Stimulated activated CD8-positive, alpha-beta memory T cell treated with anti-CD3 and anti-CD28 coated beads, Interleukin-7, amount 100 ng/mL, for 24 hours (primary cell): ENCODE measurements around the gene ENTPD5.
"Not testable (repeated sequence)": the region's sequence is repeated elsewhere in the genome, so short reads cannot be mapped to it uniquely, and the experiment has no call there.

Source experiments
- DNase-seq: peaks from one replicate; pipeline ENCODE4 v3.0.0-alpha.2; 2020; ENCODE audit warnings: low read depth

Gene ENTPD5

GRCh38 chr14:74005664-74006063, 13.4 kb downstream of the ENTPD5 start:
- DNase-seq, result not testable (repeated sequence)

- DNase-seq, result no peak
Observed at GRCh38 chr14:73998726-73999125, 20.4 kb downstream of the ENTPD5 start.

DNA sequence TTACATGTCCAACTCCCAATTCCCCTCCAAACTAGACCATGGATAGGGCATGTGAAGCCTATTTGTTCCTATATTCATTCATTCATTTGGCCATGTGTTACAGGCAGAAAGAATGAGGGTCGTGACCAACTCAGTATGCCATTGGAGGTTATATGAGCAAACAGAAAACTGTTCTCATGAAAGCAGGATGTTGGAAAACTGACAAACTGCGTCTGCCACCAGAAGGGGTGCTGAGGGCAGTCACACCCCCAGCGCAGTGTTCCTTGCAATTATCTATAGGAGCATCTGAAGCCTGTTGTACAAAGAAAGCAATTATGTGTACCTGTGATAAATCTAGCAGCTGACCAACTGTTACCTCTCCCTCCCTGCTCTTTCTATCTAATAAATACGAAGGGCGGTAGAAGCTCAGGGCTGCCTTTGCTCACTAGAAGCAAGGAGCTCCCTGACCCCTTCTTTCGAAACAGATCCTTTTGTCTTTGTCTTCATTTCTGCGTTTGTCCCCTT, 21.1 kb downstream of the ENTPD5 start:
- no peak for DNase-seq

- no peak for DNase-seq
Observed at GRCh38 chr14:73997108-73997943, 21.8 kb downstream of the ENTPD5 start.

GRCh38 chr14:73996731-73997107, 22.4 kb downstream of the ENTPD5 start:
- no peak for DNase-seq

DNA sequence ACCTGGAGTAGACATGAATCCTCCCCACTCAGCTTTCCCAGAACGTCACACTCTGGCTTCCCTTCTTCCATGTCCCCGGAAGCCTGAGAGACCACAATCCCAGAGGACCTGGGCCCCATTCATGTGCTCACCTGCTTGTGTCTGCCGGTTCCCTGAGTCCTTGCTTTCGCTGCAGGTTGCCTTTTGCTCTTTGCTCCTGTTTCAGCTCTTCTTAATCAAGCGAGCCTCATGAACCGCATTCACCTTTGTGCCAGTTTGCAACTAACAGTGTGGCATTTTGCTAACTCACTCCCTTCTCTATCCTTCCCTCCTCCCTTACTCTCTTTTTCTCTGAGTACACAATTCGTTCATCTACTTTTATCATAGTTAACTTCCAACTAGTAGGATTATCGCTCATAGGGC, 23.1 kb downstream of the ENTPD5 start:
- DNase-seq, result no peak

DNA sequence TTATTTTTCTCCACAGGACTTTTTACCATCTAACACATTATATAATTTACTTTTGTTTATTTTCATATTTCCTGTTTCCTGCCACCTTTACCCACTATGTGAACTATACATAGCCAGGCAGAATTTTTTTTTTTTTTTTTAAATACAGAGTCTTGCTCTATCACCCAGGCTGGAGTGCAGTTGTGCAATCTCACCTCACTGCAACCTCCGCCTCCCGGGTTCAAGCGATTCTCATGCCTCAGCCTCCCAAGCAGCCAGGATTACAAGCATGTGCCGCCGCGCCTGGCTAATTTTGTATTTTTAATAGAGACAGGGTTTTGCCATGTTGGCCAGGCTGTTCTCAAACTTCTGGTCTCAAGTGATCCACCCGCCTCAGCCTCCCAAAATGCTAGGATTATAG, 24.2 kb downstream of the ENTPD5 start:
- DNase-seq, result not testable (repeated sequence)

- DNase-seq, result no peak
Observed at GRCh38 chr14:73991092-73991491, 28.0 kb downstream of the ENTPD5 start.

DNA sequence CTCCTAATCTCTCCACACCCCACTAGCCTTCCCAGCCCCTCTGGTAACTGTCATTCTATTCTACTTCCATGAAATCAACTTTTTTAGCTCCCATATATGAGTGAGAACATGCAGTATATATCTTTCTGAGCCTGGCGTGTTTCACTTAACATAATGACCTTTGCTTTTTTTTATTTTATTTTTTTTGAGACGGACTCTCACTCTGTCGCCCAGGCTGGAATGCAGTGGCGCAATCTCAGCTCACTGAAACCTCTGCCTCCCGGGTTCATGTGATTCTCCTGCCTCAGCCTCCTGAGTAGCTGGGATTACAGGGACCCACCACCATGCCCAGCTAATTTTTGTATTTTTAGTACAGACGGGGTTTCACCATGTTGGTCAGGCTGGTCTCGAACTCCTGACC, 30.4 kb downstream of the ENTPD5 start:
- DNase-seq, result not testable (repeated sequence)

DNA sequence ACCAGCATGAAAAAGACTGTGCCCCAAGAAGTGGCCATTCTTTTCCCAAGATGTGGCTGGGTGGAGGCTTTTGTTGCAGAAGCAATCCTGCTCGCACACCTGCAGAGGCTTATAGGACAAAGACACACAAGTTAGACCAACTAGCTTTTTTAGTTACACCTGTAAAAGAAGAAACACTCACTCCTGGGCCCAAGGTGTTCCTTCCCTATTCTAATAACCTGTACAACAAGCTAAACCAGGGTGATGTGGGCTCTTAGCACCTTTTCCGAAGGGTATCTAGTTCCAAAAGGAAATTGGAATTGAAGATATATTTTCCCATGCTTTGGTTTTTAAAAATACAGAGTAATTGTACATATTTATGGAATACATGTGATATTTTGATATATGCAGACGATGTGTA, 31.0 kb downstream of the ENTPD5 start:
- no peak for DNase-seq

DNA sequence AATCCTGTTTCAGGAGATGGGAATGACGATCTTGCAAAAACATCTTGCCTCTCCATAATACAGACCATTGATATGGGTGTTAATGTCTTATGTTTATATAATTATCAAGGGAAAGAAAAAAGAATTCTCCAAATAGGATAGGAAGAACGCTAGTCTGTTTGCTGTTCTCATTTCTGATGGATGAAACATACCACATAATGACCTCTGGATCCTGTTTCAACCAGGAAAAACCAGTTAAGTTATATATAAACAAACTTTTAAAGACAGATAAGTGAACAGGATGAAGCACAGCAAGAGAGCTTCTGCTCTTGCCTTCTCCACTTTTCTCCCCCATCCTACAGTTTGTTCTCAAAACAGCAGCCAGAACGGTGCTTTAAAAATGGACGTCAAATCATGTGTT, 41.2 kb downstream of the ENTPD5 start:
- DNase-seq, result no peak

GRCh38 chr14:73976125-73976524, 43.0 kb downstream of the ENTPD5 start:
- no peak for DNase-seq

GRCh38 chr14:73973497-73973896, 45.6 kb downstream of the ENTPD5 start:
- no peak for DNase-seq

- no peak for DNase-seq
Observed at GRCh38 chr14:73968885-73969284, 50.2 kb downstream of the ENTPD5 start.

DNA sequence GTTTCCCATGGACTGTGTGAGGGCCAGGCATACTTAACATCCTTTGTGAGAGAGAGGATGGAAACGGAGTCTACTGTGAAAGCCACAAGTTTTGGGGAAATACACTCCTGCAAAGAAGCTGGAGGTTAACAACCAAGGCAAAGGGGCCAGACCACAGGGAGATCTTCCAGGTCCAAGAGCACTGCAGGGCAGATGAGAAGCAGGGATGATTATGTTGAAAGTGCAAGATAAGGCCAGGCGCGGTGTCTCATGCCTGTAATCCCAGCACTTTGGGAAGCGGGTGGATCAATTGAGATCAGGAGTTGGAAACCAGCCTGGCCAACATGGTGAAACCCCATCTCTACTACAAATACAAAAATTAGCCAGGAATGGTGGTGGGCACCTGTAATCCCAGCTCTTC, 53.9 kb downstream of the ENTPD5 start:
- DNase-seq, result no peak

DNA sequence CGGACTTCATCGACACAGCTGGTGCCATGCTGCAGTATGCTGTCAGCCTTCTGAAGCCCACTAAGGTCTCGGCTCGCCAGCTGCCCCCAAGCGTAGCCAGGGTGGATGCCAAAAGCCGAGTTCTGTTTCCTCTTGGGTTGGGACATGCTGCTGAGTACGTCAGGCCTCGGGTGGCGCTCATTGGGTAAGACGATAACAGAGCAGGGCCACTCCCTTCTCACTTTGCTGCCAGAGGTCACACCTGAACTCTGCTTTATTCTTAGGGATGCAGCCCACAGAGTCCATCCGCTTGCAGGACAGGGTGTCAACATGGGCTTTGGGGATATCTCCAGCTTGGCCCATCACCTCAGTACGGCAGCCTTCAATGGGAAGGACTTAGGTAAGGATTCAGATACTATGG, 57.9 kb downstream of the ENTPD5 start:
- DNase-seq, result no peak

GRCh38 chr14:73958591-73958990, 60.5 kb downstream of the ENTPD5 start:
- no peak for DNase-seq

DNA sequence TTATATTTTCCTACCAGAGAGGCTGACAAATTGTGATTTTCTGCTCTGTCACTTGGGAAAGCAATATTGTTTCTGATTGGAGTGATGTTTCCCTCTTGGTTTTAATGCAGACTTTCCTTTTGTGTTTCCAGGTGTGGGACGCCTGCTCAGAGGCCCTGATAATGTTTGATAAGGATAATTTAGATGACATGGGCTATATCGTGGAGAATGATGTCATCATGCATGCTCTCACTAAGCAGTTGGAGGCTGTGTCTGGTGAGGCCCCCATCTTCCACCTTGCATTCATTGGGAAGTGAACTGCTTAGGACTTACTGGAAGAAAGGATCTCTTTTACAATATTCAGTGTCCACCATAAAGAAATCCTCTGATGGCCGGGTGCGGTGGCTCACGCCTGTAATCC, 63.4 kb downstream of the ENTPD5 start:
- no peak for DNase-seq

DNA sequence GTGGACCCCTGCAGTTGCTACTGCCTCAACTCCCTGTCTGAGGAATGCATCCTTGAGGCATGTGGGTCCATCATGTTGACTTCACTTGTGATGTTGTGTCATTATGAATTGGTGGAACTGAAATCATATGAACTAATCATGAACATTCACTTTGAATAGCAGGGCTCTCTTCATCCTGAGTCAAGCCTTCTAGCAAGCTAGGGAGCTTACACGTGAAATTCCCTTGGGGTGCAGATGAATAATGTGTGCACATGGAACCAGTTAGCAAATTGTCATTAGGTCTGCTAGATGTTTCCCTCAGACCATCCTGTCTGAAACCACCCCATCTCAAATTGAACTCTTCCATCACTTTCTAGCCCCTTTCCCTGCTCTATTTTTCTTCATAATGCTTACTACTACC, 65.4 kb downstream of the ENTPD5 start:
- DNase-seq, result no peak

DNA sequence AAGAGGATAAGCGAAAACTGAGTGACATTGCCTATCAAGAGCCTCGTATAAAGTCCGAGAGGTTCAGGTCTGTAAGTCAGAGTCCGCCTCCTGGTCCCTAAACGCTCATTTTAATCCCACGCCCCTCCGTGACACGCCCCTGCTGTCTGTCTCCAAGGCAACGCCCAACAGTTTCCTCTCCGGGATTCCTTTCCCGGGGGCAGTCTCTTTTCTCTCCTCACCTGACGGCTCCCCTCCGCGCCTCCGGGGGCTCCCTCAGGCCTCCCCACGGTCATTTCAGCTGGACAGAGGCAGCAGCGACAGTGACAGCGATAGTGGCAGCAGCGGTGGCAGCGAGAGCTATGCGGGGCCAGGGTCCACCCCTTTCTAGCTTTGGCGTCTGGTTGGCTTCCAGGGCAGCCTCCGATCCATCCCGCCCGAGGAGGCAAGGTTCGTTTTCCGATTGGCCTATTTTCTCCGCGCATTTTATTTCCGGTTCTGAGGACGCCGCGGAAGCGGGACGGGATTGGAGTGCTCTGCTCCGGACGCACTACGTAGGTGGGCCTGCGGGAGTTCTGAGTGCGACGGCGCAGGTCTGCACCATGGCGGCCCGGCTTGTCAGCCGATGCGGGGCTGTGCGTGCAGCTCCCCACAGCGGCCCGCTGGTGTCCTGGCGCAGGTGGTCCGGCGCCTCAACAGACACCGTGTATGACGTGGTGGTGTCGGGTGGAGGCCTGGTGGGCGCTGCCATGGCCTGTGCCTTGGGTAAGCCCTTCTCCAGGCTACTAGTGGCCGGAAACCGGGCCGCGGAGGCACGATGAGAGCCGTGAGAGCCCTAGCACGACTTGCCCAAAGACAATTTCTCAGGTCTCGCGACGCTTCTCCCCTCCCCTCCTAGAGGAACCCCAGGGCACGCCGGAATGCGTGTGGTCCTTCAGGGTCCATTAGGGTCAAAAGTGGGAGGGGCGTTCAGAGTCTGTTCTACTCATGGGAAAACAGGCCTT, 69.0 kb downstream of the ENTPD5 start, which contains the start of the genes COQ6 and FAM161B:
Gene COQ6 (plus strand): TSS at position 551 of the 983 bp plus-strand sequence. CDS start 31 bp downstream, at position 582.
Gene FAM161B (minus strand): TSS at position 343 of the 983 bp plus-strand sequence. CDS start 68 bp downstream, at position 275.
- peak; percentile 79 for DNase-seq

- no peak for DNase-seq
Observed at GRCh38 chr14:73945159-73945670, 73.9 kb downstream of the ENTPD5 start.

GRCh38 chr14:73944432-73945158, 74.5 kb downstream of the ENTPD5 start:
- DNase-seq, result no peak
